Stimulated activated CD4-positive, alpha-beta T cell treated with anti-CD3 and anti-CD28 coated beads, Interleukin-15, amount 100 ng/mL, for 48 hours (primary cell): Measurements from ENCODE around the gene MYO1H.
"Not testable (repeated sequence)": the region's sequence is repeated elsewhere in the genome, so short reads cannot be mapped to it uniquely, and the experiment has no call there.

ENCODE experiments used
- DNase-seq, 2 donors: peaks; one replicate each; pipeline ENCODE4 v3.0.0-alpha.2; 2020; ENCODE audit warnings: low read depth in 2 of 2

Gene MYO1H

DNA sequence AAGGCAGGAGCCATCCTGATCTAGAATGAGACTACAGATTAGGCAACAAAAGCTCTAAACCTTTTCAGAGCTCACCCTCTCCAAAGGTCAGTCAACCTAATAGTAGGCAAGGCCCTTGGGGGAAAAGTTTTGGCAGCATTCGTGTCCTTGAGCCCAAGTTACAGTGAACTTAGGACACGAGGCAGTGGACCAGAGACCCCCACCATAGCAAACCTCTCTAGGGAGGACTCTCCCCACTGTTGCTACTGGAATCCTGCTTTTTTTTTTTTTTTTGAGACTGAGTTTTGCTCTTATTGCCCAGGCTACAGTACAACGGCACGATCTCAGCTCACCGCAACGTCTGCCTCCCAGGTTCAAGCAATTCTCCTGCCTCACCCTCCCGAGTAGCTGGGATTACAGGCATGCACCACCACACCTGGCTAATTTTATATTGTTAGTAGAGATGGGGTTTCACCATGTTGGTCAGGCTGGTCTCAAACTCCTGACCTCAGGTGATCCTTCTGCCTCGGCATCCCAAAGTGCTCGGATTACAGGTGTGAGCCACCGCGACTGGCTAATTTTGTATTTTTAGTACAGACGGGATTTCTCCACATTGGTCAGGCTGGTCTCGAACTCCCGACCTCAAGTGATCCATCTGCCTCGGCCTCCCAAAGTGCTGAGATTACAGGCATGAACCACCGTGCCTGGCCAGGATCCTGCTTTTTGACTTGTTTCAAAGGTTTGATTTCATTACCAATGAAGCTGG, 126.0 kb downstream of the MYO1H start:
- DNase-seq, result not testable (repeated sequence)

DNA sequence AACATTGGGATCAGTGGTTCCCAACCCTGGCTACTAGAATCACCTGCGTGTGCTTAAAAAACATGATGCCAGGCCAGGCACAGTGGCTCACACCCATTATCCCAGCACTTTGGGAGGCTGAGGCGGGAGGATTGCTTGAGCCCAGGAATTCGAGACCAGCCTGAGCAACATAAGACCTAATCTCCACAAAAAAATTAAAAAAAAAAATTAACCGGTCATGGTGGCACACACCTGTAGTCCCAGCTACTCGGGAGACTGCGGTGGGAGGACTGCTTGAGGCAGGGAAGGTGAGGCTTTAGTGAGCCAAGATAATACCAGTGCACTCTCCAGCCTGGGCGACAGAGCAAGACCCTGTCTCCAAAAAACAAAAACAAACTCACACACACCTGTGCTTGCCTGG, 127.4 kb downstream of the MYO1H start:
- no peak for DNase-seq

DNA sequence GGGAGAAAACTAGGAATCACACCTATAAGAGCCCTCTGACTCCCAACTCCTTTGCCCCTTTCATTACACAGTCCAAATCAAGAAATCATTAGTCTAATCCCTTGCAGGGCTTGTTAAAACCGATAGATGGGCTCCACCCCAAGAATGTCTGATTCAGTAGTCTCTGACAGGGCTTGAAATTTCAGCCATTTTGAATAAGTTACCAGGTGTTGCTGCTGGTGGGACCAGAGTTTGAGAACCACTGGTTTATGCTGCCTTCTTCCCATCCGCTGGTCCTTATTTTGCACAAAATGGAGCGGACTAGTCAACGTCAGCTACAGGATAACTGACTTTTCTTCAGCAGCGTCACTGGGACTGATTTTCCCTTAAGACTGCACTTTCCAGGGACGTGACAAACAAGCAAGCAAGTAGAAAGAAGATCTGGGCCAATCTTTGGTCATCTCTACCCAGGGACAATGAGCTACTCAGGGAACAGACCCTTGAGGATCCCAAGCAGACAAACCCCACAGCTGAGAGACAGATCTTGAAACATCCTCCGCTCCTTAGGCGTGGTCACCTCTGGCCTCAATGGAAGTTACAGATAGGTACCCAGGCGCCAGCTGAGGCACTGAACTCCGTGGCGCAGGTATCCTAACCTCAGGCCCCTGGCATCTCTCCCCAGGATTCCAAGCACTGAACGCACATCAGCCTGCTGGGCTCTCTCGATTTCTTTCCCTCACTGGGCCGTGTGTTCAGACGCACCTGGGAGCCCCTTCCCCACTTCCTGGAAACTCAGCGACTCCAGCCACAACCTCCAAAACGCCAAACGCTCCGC, 128.5 kb downstream of the MYO1H start:
- no peak for DNase-seq

DNA sequence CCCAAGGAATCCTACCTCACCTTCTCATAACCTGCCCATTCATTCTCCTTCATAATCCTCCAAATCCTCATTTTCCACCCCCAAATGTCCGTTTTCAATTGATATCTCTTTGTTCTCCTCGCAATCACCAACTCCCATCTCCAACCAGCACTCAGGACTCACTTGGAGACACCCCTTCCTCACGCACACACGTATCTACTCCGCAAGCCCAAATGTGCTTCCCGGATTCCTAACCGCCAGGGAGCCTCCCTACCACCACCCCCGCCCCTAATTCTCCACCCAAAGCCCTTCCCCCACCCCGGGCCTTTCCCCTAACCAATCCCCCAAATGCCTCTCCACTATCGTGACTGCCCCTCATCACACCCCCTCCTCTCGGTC, 129.1 kb downstream of the MYO1H start:
- no peak for DNase-seq

DNA sequence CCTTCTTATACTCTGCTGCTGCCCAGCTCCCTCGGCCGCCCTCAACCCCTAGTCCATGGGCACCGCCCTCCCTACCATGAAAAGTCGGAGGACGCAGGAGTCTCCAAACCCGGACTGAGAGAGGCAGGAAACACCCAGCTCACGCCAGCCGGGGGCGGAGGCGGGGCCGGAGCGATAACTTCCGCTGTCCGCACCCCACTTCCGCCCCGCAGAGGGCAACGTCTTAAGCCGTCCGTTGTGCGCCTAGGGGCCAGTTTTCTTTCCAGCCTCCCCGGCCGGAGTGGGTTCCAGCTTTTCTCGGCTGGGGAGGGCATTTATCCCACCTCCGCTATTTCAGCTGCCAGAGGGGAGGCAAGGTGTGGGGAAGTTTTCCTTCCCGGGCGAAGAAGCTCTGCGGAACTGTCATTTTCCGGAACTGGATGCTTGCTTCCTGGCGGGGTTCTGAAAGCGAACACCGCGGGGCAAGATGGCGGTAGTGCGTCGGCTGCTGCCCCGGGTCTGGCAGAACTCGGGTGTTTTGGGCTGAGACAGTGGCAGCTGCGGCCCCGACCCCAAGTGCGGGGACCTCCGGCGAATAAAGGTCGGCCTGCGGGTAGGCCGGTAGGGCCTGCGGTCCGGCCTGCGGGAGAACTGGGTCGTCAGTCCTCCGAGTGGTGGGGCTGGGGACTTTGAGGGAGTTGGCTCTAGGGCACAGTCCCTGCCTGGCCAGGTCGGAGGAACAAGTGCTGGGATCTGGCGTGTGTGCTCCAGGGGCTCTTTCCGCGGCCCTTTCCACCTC, 129.7 kb downstream of the MYO1H start, which contains the start of the genes KCTD10 and UBE3B:
TSS of gene KCTD10 (minus strand) at position 116 of the 778 bp plus-strand sequence. CDS start at position 78, 38 bp downstream.
TSS of gene UBE3B (plus strand) at position 450 of the 778 bp plus-strand sequence. CDS start 5,918 bp downstream, outside the sequence.
- peak; percentile 76 to 79 for DNase-seq

DNA sequence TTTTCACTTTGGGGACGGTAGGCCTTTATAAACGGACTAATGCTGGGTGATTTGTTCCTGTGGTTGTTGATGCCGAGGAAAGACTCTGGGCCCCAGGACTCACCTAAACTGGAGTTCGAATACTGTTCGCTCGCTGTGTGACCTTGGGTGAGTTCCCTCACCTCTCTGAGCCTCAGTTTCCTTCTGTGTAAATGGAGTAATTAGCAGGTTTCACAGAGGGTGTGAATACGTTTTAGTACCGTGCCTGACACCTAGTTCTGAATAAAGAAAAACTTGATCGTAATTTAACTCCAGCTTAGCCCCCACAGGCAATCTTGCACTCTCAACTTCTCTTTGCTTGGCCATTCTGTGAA, 130.2 kb downstream of the MYO1H start:
- no peak for DNase-seq

DNA sequence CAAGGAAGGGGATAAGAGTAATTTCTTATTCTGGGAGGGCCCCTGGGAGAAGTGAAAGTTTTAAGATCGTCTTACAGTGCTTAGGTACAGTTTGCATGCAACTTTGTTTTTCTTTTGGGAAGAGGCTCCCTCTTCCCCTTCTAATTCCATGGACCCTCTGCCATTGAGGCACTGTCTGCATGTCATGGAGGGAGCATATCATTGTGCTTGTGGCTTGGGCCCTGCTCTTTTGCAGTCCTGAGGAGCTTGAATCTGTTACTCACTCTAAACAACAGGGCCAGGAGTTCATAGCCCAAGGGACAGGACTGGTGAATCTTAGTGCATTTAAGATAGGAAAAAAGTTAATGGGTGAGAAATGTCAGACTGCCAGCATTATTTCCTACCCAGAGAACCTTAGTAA, 132.1 kb downstream of the MYO1H start:
- no peak for DNase-seq

DNA sequence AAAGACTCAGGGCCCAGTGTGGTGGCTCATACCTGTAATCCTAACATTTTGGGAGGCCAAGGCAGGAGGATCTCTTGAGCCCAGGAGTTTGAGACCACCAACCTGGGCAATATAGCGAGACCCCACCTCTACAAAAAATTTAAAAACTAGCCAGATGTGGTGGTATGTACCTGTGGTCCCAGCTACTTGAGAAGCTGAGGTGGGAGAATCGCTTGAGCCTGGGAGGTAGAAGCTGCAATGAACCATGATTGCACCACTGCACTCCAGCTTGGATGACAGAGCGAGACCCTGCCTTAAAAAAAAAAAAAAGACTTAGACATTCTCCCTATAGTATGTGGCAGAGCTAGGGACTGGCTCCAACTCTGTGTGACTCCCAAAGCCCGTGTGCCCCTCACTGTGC, 132.7 kb downstream of the MYO1H start:
- no peak for DNase-seq

DNA sequence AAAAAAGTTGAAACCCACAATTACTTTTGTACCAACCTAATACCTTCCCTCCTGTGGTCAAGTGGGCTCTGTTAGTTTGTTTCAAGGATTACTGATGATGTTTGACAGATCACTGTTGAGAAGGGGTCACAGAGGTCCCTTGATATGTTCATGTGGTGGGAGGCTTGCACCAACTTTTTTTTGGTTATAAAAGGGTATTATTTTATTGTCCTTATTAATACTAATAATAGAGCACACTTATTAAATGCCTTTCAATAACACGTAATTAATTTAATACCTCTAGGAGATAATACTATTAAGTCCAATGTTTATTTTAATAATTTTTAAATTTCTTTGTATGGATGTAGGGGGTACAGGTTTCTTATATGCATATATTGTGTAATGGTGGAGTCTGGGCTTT, 134.2 kb downstream of the MYO1H start:
- no peak for DNase-seq

DNA sequence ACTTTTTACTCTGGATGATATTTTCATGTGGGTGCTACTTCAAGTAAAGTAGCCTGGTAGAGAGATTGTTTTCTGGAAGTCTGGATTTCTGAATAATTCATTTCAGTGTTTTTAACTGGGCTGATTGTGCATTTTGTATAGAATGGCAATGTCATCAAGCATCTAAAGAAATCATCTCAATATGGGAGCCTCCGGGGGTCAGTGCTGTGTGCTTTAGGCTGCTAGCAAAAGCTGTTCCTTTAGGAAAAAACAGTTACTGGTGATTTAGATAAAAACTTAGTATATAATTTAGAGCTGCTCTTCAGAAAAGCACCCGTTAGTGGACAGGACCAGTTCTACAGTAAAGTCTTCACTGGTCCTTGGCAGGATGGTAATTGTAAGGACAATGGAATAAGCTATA, 134.8 kb downstream of the MYO1H start:
- no peak for DNase-seq

DNA sequence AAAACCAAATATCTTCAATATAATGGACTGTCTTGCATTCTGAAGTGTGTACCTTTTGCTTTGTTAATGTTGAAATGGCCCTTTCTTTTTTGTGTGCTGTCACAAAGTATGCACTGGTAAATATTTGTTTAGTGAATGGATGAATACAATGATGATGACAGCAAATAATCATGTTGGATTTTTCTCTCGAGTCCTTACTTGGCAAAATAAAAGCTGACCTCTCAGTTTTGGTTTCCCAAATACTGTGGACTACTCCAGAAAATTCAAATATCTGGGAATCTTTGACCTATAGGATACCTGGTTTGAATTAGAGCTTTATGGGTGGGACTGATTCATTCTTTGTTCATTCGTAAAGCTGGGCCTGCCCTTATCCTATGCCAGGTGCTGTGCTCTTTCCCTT, 135.2 kb downstream of the MYO1H start:
- no peak for DNase-seq

DNA sequence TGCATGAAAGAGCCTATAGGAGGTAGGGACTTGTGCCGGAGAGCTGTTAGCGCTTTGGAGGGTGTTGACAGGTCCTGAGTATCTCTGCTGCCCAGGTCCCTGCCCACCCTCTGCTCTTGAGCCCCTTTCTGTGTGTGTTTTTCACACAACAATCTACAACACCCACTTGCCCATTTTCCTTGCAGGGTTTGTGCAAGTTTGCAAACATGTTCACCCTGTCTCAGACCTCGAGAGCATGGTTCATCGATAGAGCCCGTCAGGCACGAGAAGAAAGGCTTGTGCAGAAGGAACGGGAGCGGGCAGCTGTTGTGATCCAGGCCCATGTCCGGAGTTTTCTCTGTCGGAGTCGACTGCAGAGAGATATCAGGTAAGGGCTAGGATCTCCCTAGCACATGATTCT, 135.6 kb downstream of the MYO1H start:
- no peak for DNase-seq

DNA sequence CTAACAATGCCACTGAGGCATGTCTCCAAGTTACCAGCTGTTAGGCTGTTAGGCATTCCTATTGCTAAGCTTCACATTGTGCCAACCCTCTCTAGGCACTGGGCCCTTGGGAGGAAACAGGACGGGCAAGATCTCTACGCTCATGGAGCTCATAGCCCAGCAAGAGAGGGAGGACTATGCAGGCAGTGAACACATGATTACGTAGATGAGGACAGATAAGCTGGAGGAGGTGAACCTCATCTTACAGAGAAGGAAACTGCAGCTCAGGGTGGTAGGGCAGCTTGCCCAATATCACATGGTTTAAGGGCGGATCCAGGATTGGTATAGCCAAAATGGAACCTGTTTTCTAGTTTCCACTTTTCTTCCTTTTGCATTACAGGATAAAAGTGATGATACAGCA, 137.5 kb downstream of the MYO1H start:
- DNase-seq, result no peak

DNA sequence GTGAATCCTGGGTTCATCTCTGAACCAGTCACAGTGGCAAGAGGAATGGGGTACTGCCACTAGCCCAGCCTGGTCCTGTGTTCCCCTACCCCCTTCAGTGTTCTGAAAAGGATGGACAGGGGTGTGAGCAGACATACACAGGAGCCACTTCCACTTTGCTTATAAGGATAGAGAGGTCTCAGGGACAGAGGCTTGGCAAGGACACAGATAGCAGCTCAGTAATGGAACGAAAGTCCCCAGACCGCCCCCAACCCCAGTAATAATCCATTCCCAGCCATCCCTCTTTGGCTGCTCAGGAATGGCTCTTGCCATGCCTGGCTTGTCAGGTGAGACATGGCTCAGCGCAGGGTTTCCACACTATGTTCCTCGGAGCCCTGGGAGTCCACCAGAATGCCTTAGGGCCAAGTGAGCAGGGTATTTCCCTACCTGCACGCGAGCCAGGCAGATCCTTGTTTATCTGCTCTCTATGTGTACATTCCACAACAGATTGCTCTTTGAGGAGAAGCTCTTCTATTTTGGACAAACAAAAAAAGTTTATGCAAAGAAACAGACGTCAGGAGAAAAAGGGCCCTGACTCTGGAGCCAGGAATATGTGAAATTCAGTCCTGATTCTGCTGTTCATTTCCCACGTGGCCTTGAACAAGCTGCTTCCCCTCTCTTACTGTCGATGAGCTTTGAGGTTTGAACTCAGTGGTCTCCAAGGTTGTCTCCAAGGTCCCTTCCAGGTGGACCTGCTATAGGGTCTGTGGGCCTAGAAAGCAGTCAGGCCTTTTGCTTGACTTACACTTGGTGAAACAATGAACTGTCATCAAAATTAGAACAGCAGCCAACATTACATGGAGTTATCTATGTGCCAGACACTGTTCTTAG, 139.7 kb downstream of the MYO1H start:
- no peak for DNase-seq

DNA sequence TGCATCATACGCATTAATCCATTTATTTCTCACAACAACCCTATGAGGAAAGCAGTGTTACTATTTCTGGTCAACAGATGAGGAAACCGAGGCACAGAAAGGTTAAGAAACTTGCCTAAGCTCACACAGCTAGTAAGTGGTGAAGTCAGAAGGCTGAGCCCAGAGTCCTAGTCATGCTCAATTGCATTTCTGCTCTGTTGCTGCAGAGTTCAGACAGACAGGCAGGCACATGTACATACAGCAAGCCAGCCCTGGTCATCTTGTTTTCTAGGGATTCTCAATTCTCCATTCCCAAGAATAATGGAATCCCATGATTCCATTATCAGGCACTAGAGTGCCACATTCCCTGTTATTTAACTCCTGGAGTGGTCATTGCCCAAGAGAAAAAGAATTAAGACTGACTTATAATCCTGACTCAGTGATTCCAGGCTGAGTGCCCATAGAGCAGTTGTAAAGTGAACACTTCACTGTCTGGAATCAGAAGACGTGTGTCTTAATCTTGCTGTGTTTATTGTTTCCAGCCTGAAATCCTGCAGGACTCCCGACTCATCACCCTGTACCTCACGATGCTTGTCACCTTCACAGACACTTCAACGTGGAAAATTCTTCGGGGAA, 140.5 kb downstream of the MYO1H start:
- no peak for DNase-seq

DNA sequence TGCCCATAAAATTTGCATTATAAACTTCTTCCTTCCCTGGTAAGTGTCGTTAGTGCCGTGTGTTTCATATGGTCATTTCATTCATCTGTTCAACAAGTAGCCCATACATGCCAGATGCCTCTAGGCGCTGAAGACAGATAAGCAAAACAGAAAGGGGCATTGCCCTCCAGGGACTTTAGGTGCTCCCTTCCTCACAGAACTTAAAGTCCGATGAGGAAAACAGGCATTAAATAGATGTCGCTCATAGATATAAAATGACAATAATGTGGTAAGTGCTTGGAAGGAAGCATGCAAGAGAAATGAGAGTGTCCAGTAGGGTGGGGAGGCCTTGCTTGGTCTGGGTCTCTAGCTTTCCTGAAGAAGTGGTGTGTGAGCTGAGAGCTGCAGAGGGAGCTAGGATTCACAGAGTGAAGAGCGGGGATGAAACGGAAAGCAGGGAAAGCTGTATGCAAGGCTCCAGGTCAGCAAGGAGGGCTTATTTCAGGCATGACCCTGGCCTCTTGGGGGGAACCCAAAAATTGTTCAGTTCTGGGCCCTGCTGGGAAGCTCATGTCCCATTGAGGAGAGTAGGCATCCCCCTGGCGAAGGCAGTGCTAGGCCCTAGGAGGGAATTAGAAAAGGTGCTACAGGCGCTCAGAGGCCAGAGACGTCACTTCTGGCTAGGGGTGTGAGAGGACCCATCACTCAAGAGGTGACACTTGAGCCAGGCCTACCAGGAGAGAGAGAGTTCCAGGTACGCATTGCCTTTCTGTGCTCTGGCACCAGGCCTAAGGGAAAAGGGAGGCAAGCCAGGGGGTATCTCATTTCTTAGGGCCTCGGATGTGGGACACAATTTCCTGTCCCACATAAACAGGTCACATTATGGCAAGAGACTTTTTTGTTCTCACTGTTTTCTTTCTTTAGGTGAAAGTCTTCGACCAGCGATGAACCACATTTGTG, 141.6 kb downstream of the MYO1H start:
- no peak for DNase-seq

DNA sequence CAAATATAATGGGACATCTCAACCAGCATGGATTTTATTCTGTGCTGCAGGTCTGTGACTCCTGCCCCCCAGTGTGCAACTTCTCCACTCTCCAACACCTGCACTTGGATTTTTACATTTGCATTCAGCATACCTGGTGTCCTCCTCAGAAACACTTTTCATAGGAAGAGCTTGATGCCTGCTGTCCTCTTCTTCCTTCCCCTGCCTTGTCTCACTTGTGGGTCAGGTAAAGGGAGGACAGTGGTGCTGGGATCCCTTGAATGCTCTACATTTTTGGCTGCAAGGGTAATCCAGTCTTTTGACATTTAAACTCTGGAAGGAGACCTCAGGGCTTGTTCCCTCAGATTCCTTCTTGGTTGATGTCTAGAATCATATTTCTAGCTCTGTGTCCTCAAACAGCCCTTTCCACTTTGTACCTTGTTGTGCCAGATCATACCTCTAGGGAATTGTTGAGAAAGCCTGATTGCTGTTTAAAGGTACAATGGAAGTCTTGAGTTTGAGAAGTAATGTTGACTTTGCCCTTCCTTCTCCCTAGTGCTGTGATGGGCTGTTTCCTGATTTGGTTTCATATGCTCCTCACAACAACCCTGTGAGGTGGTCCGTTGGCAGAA, 142.4 kb downstream of the MYO1H start:
- DNase-seq, result no peak

DNA sequence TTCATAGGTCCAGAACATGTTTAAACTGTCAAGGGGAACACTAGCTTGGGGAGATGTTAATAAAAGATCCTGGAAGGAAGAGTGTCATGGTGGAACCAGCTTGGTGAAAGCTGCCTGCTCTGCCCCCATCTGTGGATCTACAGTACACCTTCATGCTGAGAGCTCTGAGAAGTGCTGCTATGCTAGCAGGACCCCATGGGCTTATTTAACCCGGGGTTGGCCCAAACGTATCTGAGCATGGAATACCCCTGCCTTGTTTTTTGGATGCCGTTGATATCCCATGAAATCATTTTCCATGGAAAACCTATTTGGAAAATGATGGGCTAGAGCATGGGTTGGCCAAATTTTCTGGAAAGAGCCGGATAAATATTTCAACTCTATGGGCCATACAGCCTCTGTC, 144.0 kb downstream of the MYO1H start:
- DNase-seq, result no peak

DNA sequence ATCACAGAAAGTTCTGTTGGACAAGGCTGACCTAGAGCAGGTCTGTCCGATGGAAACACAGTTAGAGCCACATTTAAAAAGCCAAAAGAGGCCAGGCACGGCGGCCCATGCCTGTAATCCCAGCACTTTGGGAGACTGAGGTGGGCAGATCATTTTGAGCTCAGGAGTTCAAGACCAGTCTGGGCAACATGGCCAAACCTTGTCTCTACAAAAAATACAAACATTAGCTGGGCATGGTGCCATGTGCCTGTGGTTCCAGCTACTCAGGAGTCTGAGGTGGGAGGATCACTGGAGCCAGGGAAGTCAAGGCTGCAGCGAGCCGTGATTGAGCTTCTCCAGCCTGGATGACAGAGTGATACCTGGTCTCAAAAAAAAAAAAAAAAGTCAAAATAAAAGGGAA, 144.7 kb downstream of the MYO1H start:
- DNase-seq, result no peak
